SU-DHL-6 (cell line): ENCODE data around the gene KPNA3.
A peak's percentile ranks its signal among the peaks of the same experiment; 100 is the strongest.

Experiments used
- H2AFZ ChIP-seq: fragments of 200-600 bp; sonication (generic); 2 replicates; pipeline ENCODE4 v1.6.1; 2014; ENCODE audit warnings: low read depth, mild to moderate bottlenecking, moderate library complexity, mixed read lengths, antibody characterized with exemption, low read length; ENCODE audit not compliant: severe bottlenecking
- H3F3A ChIP-seq: fragments of 200-600 bp; shearing (Covaris generic); 2 replicates; pipeline ENCODE4 v1.6.0; 2016; ENCODE audit warnings: antibody characterized with exemption, mild to moderate bottlenecking; ENCODE audit not compliant: insufficient read depth
- H3K27ac ChIP-seq: fragments of 200-600 bp; sonication (generic); 2 replicates; pipeline ENCODE4 v1.5.1; 2016; ENCODE audit warnings: low read depth, mild to moderate bottlenecking, low read length, moderate library complexity, mixed read lengths
- H3K27me3 ChIP-seq: fragments of 200-600 bp; sonication (generic), shearing (Covaris generic); 2 replicates; pipeline ENCODE4 v1.6.0; 2014; ENCODE audit warnings: mild to moderate bottlenecking, low read length
- H3K36me3 ChIP-seq: fragments of 200-600 bp; sonication (generic); 2 replicates; pipeline ENCODE4 v1.6.1; 2014; ENCODE audit warnings: mild to moderate bottlenecking, low read length, mixed read lengths
- H3K4me2 ChIP-seq: fragments of 300-600, 200-600 bp; shearing (Covaris generic), sonication (generic); 2 replicates; pipeline ENCODE4 v1.6.0; 2014; ENCODE audit warnings: low read length, low read depth, mild to moderate bottlenecking; ENCODE audit not compliant: poor library complexity, severe bottlenecking
- H3K4me3 ChIP-seq: fragments of 200-600 bp; sonication (generic); 2 replicates; pipeline ENCODE4 v1.5.1; 2014; ENCODE audit warnings: antibody characterized with exemption, low read length, mild to moderate bottlenecking, mixed read lengths; ENCODE audit not compliant: insufficient read depth, poor library complexity, severe bottlenecking
- H3K79me2 ChIP-seq: fragments of 200-600 bp; sonication (generic); 2 replicates; pipeline ENCODE4 v1.6.1; 2014; ENCODE audit warnings: mild to moderate bottlenecking, low read length, moderate library complexity; ENCODE audit not compliant: insufficient read depth
- H3K9ac ChIP-seq: fragments of 200-600 bp; sonication (generic); 2 replicates; pipeline ENCODE4 v1.7.0; 2014; ENCODE audit warnings: mild to moderate bottlenecking, low read length
- H3K9me2 ChIP-seq: fragments of 200-600 bp; sonication (generic); replicated peaks from 2 replicates; pipeline ENCODE4 v1.6.1; 2014; ENCODE audit warnings: low read length; ENCODE audit not compliant: insufficient read depth
- H3K9me3 ChIP-seq: fragments of 200-600 bp; sonication (generic); 2 replicates; pipeline ENCODE4 v1.6.1; 2014; ENCODE audit warnings: low read length, mixed read lengths; ENCODE audit not compliant: insufficient read depth
- H4K20me1 ChIP-seq: fragments of 200-600 bp; sonication (generic); 2 replicates; pipeline ENCODE4 v1.6.1; 2014; ENCODE audit warnings: low read depth, mild to moderate bottlenecking, antibody characterized with exemption, low read length, moderate library complexity, mixed read lengths
- CTCF ChIP-seq: fragments of 200-600 bp; sonication (generic); IDR thresholded peaks from one replicate; pipeline ENCODE4 v1.5.1; 2017; ENCODE audit warnings: antibody characterized with exemption, mild to moderate bottlenecking, low read length, moderate library complexity; ENCODE audit not compliant: insufficient read depth, poor library complexity, severe bottlenecking
- EZH2phosphoT487 ChIP-seq: fragments of 200-600 bp; sonication (generic), shearing (Covaris generic); conservative IDR thresholded peaks from 2 replicates; pipeline ENCODE4 v1.6.1; 2018; ENCODE audit warnings: mild to moderate bottlenecking, antibody characterized with exemption, low read length, moderate library complexity, mixed read lengths

The KPNA3 gene

GRCh38 chr13:49654011-49654410, 138.5 kb downstream of the KPNA3 start:
- peaks cover 6% of the 10 kb centered on the region; the same call in 1 of the 2 replicates for H3F3A ChIP-seq

GRCh38 chr13:49653478-49653877, 139.0 kb downstream of the KPNA3 start:
- no peaks in the 10 kb centered on the region for H3K9me3 ChIP-seq
- H3K9ac ChIP-seq = no peak overlapping the region
- H3K79me2 ChIP-seq = no peaks in the 10 kb centered on the region
- TF ChIP-seq CTCF (no peak), EZH2phosphoT487 (no peak)
- no peak overlapping the region for H3K4me3 ChIP-seq
- no peaks in the 10 kb centered on the region for H3K36me3 ChIP-seq
- no peak overlapping the region for H3K27ac ChIP-seq
- H3K27me3 ChIP-seq = no peaks in the 10 kb centered on the region
- no peak overlapping the region for H3K4me2 ChIP-seq
- H3K9me2 ChIP-seq = no peaks in the 10 kb centered on the region
- no peak overlapping the region for H2AFZ ChIP-seq
- peaks cover 6% of the 10 kb centered on the region; the same call in 1 of the 2 replicates for H3F3A ChIP-seq
- H4K20me1 ChIP-seq = no peaks in the 10 kb centered on the region

More at GRCh38 chr13:49654011-49654410, 138.5 kb downstream of the KPNA3 start:
- no peak for TF ChIP-seq EZH2phosphoT487
- no peak for TF ChIP-seq CTCF
- Histone ChIP-seq H3K4me3 (no peak overlapping the region), H3K9me2 (no peaks in the 10 kb centered on the region), H4K20me1 (no peaks in the 10 kb centered on the region), H3K4me2 (no peak overlapping the region), H3K79me2 (no peaks in the 10 kb centered on the region), H3K9me3 (no peaks in the 10 kb centered on the region), H3K27me3 (no peaks in the 10 kb centered on the region), H2AFZ (no peak overlapping the region), H3K36me3 (no peaks in the 10 kb centered on the region), H3K9ac (no peak overlapping the region), H3K27ac (no peak overlapping the region)

- Histone ChIP-seq H3F3A (peaks cover 6% of the 10 kb centered on the region; the same call in 1 of the 2 replicates), H4K20me1 (no peaks in the 10 kb centered on the region), H3K9me2 (no peaks in the 10 kb centered on the region), H3K27me3 (no peaks in the 10 kb centered on the region), H3K9ac (no peak overlapping the region), H3K79me2 (no peaks in the 10 kb centered on the region), H3K9me3 (no peaks in the 10 kb centered on the region), H3K4me2 (no peak overlapping the region), H2AFZ (no peak overlapping the region), H3K36me3 (no peaks in the 10 kb centered on the region), H3K4me3 (no peak overlapping the region), H3K27ac (no peak overlapping the region)
- TF ChIP-seq CTCF (peak; percentile 9), EZH2phosphoT487 (no peak)
Measured at GRCh38 chr13:49652355-49653305, 139.9 kb downstream of the KPNA3 start.
